ENCODE results near the gene GLOD5. TPM values are rescaled to one million over a fixed set of nuclear protein-coding genes. Genes with fewer than 3 reads are reported as not detected.

Gene GLOD5
- polyA plus RNA-seq, 1 donor from 2014 or later: not detected

- H3K9ac ChIP-seq (ENCODE audit: low read length): no peak overlapping the region
- no peaks in the 10 kb centered on the region for H3F3A ChIP-seq (ENCODE audit: insufficient read depth, low read length, poor library complexity, severe bottlenecking)
- H2AFZ ChIP-seq (ENCODE audit: low read depth, low read length): no peak overlapping the region
- H3K9me3 ChIP-seq (ENCODE audit: low read length): no peaks in the 10 kb centered on the region
- TF ChIP-seq RAD21 (conservative IDR thresholded peaks at IDR 0.05) (no peak), EZH2 (IDR thresholded peaks at IDR 0.05; ENCODE audit: borderline replicate concordance, insufficient read depth, low read length, poor library complexity, severe bottlenecking) (no peak), EP300 (conservative IDR thresholded peaks at IDR 0.05; ENCODE audit: poor library complexity, severe bottlenecking) (no peak), MXI1 (conservative IDR thresholded peaks at IDR 0.05; ENCODE audit: poor library complexity, severe bottlenecking) (no peak), CTCF (IDR thresholded peaks at IDR 0.05; ENCODE audit: poor library complexity, severe bottlenecking) (no peak), TAF1 (IDR thresholded peaks at IDR 0.05; ENCODE audit: low read depth) (no peak), SMC3 (conservative IDR thresholded peaks at IDR 0.05; ENCODE audit: poor library complexity) (no peak), REST (IDR thresholded peaks at IDR 0.05; ENCODE audit: borderline replicate concordance) (no peak)
- no peaks in the 10 kb centered on the region for H3K9me2 ChIP-seq (ENCODE audit: insufficient read depth, low read length)
- H3K36me3 ChIP-seq (ENCODE audit: insufficient read depth, low read length): no peaks in the 10 kb centered on the region
- no peaks in the 10 kb centered on the region for H3K79me2 ChIP-seq (replicated peaks; ENCODE audit: insufficient read depth, low read length)
- H3K27me3 ChIP-seq (ENCODE audit: insufficient read depth, low read depth, low read length): no peaks in the 10 kb centered on the region
- no peak overlapping the region for H3K27ac ChIP-seq (ENCODE audit: low read length)
- no peak overlapping the region for H3K4me2 ChIP-seq (ENCODE audit: low read length)
- H3K4me3 ChIP-seq (ENCODE audit: low read length): no peak overlapping the region
- H4K20me1 ChIP-seq (ENCODE audit: insufficient read depth): no peaks in the 10 kb centered on the region
These were observed 61.5 kb downstream of the GLOD5 start for GRCh38 chrX:48823053-48823452.

Small RNA genes lying within 50 kb of the gene (small RNA-seq; reads per million reads assigned to genes)
- gene RNU6-1056P (0 reads per million in 3 experiments), gene RNU6-29P (0 to 0.08 (median 0) reads per million in 3 experiments)

Other genes starting within 250 kb of the GLOD5 start
- 134 and 143 TPM in 2 replicates for gene EBP, start 239.9 kb upstream of the GLOD5 start, polyA plus RNA-seq
- 4.5 and 7.3 TPM in 2 replicates for gene TBC1D25, start 222.0 kb upstream of the GLOD5 start, polyA plus RNA-seq
- gene RBM3, start 187.3 kb upstream of the GLOD5 start, polyA plus RNA-seq: 327 and 378 TPM in 2 replicates
- 210 and 217 TPM in 2 replicates for gene WDR13, start 164.3 kb upstream of the GLOD5 start, polyA plus RNA-seq
- gene WAS, start 77.9 kb upstream of the GLOD5 start, polyA plus RNA-seq: 1.0 and 1.1 TPM in 2 replicates
- 3.1 and 3.2 TPM in 2 replicates for gene SUV39H1, start 65.0 kb upstream of the GLOD5 start, polyA plus RNA-seq
- not detected in 2 replicates for gene GATA1, start 24.8 kb downstream of the GLOD5 start, polyA plus RNA-seq
- 161 and 166 TPM in 2 replicates for gene HDAC6, start 40.3 kb downstream of the GLOD5 start, polyA plus RNA-seq
- 3.2 and 3.6 TPM in 2 replicates for gene ERAS, start 64.8 kb downstream of the GLOD5 start, polyA plus RNA-seq
- 232 and 243 TPM in 2 replicates for gene PCSK1N, start 73.9 kb downstream of the GLOD5 start, polyA plus RNA-seq
- gene TIMM17B, start 136.0 kb downstream of the GLOD5 start, polyA plus RNA-seq: 131 and 156 TPM in 2 replicates
- 70.8 and 78.5 TPM in 2 replicates for gene PQBP1, start 136.2 kb downstream of the GLOD5 start, polyA plus RNA-seq
- gene SLC35A2, start 149.9 kb downstream of the GLOD5 start, polyA plus RNA-seq: 20.7 and 25.3 TPM in 2 replicates
- gene PIM2, start 157.3 kb downstream of the GLOD5 start, polyA plus RNA-seq: 8.9 and 11.1 TPM in 2 replicates
- 34.3 and 35.9 TPM in 2 replicates for gene OTUD5, start 195.9 kb downstream of the GLOD5 start, polyA plus RNA-seq
- 3.7 and 4.8 TPM in 2 replicates for gene KCND1, start 210.1 kb downstream of the GLOD5 start, polyA plus RNA-seq
- gene GRIPAP1, start 240.5 kb downstream of the GLOD5 start, polyA plus RNA-seq: 134 and 138 TPM in 2 replicates

All from neural cell (in vitro differentiated cells).